OCI-LY7 (cell line): ENCODE results near the gene TPH2. TPM values are rescaled to one million over a fixed set of nuclear protein-coding genes. Genes with fewer than 3 reads are reported as not detected.

Experiments used
- BruUV-seq: library from RNA; stranded (reverse); fragments of 400-500 nt; replicated peaks from 2 replicates; lab custom pipeline; 2021; lab: Mats Ljungman, UMichigan
- CTCF ChIA-PET: fragments of 300-600 bp; sonication (Branson Sonifier 250); formaldehyde crosslinking; loops from one replicate; lab custom pipeline; 2022; ENCODE audit warnings: antibody characterized with exemption; ENCODE audit not compliant: unreplicated experiment; lab: Charles Lee
- POLR2A ChIA-PET: fragments of 300-600 bp; sonication (Branson Sonifier 250); formaldehyde crosslinking; loops from one replicate; lab custom pipeline; 2022; ENCODE audit warnings: antibody characterized with exemption; lab: Charles Lee
- DNase-seq: peaks from one replicate; pipeline ENCODE4 v3.0.0-alpha.2; 2015; ENCODE audit warnings: low spot score
- H2AFZ ChIP-seq: fragments of 200-600 bp; sonication (generic), shearing (Covaris generic); 2 replicates; pipeline ENCODE4 v1.6.1; 2014; ENCODE audit warnings: mild to moderate bottlenecking, antibody characterized with exemption, low read length, moderate library complexity
- H3K27ac ChIP-seq: fragments of 200-600 bp; sonication (generic); 2 replicates; pipeline ENCODE4 v1.5.1; 2014; ENCODE audit warnings: mixed run types, low read depth, mild to moderate bottlenecking, moderate library complexity, low read length, inconsistent platforms; ENCODE audit not compliant: poor library complexity, severe bottlenecking
- H3K36me3 ChIP-seq: fragments of 200-600 bp; sonication (generic); 2 replicates; pipeline ENCODE4 v1.6.1; 2014; ENCODE audit warnings: mild to moderate bottlenecking, antibody characterized with exemption, low read length, moderate library complexity, mixed read lengths; ENCODE audit not compliant: insufficient read depth
- H3K4me1 ChIP-seq: fragments of 200-600 bp; sonication (generic); 2 replicates; pipeline ENCODE4 v1.5.1; 2014; ENCODE audit warnings: mild to moderate bottlenecking, low read length; ENCODE audit not compliant: insufficient read depth, poor library complexity, severe bottlenecking
- H3K4me2 ChIP-seq: fragments of 200-600 bp; sonication (generic); 2 replicates; pipeline ENCODE4 v1.6.1; 2014; ENCODE audit warnings: mild to moderate bottlenecking, low read length
- H3K4me3 ChIP-seq: fragments of 200-600 bp; sonication (generic); 2 replicates; pipeline ENCODE4 v1.5.1; 2014; ENCODE audit warnings: mild to moderate bottlenecking, low read depth, low read length; ENCODE audit not compliant: poor library complexity, severe bottlenecking
- H3K79me2 ChIP-seq: fragments of 200-600 bp; sonication (generic); 2 replicates; pipeline ENCODE4 v1.6.1; 2016; ENCODE audit warnings: low read depth, mild to moderate bottlenecking, low read length, moderate library complexity, mixed read lengths; ENCODE audit not compliant: insufficient read depth
- H3K9me2 ChIP-seq: fragments of 200-600 bp; sonication (generic); 2 replicates; pipeline ENCODE4 v1.6.1; 2016; ENCODE audit warnings: mild to moderate bottlenecking, low read length, mixed read lengths; ENCODE audit not compliant: insufficient read depth
- H3K9me3 ChIP-seq: fragments of 200-600 bp; sonication (generic); 2 replicates; pipeline ENCODE4 v1.6.1; 2014; ENCODE audit warnings: mild to moderate bottlenecking, mixed run types, low read length, mixed read lengths
- H4K20me1 ChIP-seq: fragments of 200-600 bp; sonication (generic); 2 replicates; pipeline ENCODE4 v1.6.1; 2014; ENCODE audit warnings: mild to moderate bottlenecking, antibody characterized with exemption, low read length, moderate library complexity, mixed read lengths; ENCODE audit not compliant: insufficient read depth
- CTCF ChIP-seq: fragments of 200-600 bp; sonication (generic); conservative IDR thresholded peaks from 2 replicates; pipeline ENCODE4 v1.5.1; 2014; ENCODE audit warnings: mild to moderate bottlenecking, antibody characterized with exemption, low read length, moderate library complexity, mixed read lengths
- EZH2phosphoT487 ChIP-seq: fragments of 200-600 bp; sonication (generic); IDR thresholded peaks from 2 replicates; pipeline ENCODE4 v1.6.1; 2018; ENCODE audit warnings: low read depth, borderline replicate concordance, mild to moderate bottlenecking, mixed run types, antibody characterized with exemption, low read length, moderate library complexity, mixed read lengths
- intact Hi-C: fragments of 100-400 bp; cut with micrococcal nuclease; formaldehyde crosslinking; loops from one replicate; pipeline ENCODE4 v1.10.0; 2022; ENCODE audit not compliant: unreplicated experiment
- total RNA-seq, 2 experiments: library from RNA; depleted of rRNA in 1 of 2; stranded (reverse); fragments of >200 nt in 1 of 2; shearing (Covaris generic) in 1 of 2; gene quantifications; 2 replicates each; pipeline ENCODE4 v1.2.3, GENCODE V29; 2014 to 2022

TPH2 gene
- total RNA-seq, 2 experiments from 2014 or later = not detected

- H3K4me1 ChIP-seq = no peaks in the 10 kb centered on the region
- no peak overlapping the region for H3K4me2 ChIP-seq
- no peak for TF ChIP-seq EZH2phosphoT487
- TF ChIP-seq CTCF = no peak
- no peaks in the 10 kb centered on the region for H3K9me2 ChIP-seq
- peaks cover 52% of the 10 kb centered on the region for H3K36me3 ChIP-seq
- no peaks in the 10 kb centered on the region for H3K9me3 ChIP-seq
- no peaks in the 10 kb centered on the region for H4K20me1 ChIP-seq
- intact Hi-C loops = no loop called here
- DNase-seq = no peak
- no TSS peak for BruUV-seq
- H3K27ac ChIP-seq = no peak overlapping the region
- ChIA-PET CTCF (no interaction called here), POLR2A (no interaction called here)
- no peak overlapping the region for H3K4me3 ChIP-seq
- no peak overlapping the region for H2AFZ ChIP-seq
- H3K79me2 ChIP-seq = no peaks in the 10 kb centered on the region
Measured at GRCh38 chr12:71896205-71896882, 42.3 kb upstream of the TPH2 start.

GRCh38 chr12:71900091-71900490, 38.6 kb upstream of the TPH2 start:
- ChIA-PET CTCF (no interaction called here), POLR2A (no interaction called here)
- H3K4me3 ChIP-seq = no peak overlapping the region

More at GRCh38 chr12:71900091-71900490, 38.6 kb upstream of the TPH2 start:
- H3K9me2 ChIP-seq = no peaks in the 10 kb centered on the region; the same call in 1 of the 2 replicates
- no peaks in the 10 kb centered on the region for H3K4me1 ChIP-seq
- no peak overlapping the region for H3K27ac ChIP-seq
- peaks cover 59% of the 10 kb centered on the region for H3K36me3 ChIP-seq
- BruUV-seq = no TSS peak
- no peaks in the 10 kb centered on the region for H3K79me2 ChIP-seq
- H3K4me2 ChIP-seq = no peak overlapping the region
- intact Hi-C loops = no loop called here
- DNase-seq = no peak
- peak; percentile 48 for TF ChIP-seq CTCF
- TF ChIP-seq EZH2phosphoT487 = no peak
- H4K20me1 ChIP-seq = no peaks in the 10 kb centered on the region
- no peak overlapping the region for H2AFZ ChIP-seq
- H3K9me3 ChIP-seq = no peaks in the 10 kb centered on the region
